Endothelial cell of hepatic sinusoid (primary cell): ENCODE measurements around the gene DUSP6.
"Not testable (repeated sequence)": the region's sequence is repeated elsewhere in the genome, so short reads cannot be mapped to it uniquely, and the experiment has no call there.

Experiments
- in situ Hi-C: cut with HindIII; loops from 2 replicates; pipeline ENCODE4 v1.10.0; 2017; ENCODE audit warnings: low sequenced_read_pairs

DUSP6 gene

GRCh38 chr12:89353188-89353822, 1.0 kb upstream of the DUSP6 start:
- in situ Hi-C loops = no loop called here

DNA sequence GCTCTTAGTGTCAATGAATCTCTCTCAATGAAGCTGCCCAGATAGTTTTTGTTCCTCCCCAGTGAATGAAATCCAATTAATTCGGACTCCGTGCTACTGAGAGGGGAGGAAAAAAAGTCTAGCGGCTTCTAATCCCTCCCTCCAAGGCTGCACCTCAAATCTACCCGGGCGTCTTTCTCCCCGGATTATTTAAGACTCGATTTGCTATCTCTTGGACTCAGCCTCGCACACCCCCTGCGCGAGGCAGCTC, 134 bp downstream of the DUSP6 start:
- in situ Hi-C loops = no loop called here

DNA sequence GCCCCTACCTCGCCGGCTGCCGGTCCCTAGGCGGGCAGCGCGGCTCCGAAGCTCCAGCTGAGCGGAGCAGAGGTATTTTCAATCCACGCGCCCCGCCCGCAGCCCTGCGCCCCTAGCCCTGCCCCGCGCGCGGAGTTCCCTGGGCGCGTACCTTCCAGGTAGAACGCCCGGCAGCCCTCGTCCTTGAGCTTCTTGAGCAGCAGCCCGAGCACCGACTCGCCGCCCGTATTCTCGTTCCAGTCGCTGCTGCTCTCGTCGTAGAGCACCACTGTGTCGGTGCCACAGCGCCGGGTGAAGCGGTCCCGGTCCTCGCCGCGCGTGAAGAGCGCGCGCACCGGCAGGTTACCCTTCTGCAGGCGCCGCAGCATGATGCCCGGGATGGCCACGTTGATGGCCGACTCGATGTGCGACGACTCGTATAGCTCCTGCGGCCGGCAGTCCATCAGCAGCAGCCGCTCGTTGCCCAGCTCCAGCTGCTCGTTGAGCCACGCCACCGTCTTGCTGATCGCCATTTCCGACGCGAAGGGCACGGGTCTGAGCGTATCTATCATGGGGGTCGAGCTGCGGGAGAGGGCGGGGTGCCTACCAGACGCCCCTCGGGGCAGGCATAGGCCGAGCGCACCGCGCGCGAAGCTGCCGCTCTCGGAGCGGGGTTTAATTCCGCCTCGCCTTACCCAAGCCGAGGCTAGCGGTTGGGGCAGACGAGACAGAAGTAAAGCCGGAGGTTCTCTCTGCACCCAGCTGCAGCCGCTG, 636 bp downstream of the DUSP6 start:
- in situ Hi-C loops = no loop called here

DNA sequence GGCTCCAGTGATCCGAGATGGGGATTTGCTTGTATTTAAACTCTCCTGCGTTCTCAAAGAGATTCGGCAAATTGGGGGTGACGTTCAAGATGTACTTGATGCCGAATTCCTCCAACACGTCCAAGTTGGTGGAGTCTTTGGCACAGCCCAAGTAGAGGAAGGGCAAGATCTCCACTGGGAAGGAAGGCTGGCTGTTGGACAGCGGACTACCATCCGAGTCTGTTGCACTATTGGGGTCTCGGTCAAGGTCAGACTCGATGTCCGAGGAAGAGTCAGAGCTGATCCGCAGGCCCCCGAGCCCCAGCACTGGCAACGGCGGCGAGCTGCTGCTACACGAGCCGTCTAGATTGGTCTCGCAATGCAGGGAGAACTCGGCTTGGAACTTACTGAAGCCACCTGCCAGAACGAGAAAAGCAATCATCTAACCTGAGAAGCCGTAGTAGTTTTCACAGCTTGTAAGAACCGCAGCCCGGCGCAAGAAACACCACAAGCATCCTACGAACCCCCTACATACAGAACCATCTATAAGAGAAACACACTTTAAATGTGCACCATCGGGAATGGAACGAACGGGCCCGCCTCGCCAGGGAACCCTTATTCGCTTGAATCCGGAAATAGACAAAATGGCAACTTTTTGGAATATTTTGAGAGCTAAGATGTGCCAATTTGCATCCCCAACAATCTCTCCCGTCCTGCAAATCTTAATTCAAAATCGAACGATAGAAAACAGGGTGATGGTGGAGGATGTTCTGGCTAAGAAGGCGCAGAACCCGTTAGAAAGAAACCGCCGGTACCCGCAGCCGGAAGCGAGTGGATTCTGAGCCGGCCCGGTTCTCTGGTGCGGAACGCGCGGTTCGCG, 1.4 kb downstream of the DUSP6 start:
- in situ Hi-C loops = no loop called here

GRCh38 chr12:89350260-89350629, 2.1 kb downstream of the DUSP6 start:
- in situ Hi-C loops = no loop called here

- in situ Hi-C loops = loop anchor here (5.0 kb wide), 1 partner anchor 303 kb away; no protein-coding TSS in a partner anchor
Measured at GRCh38 chr12:89349814-89350213, 2.5 kb downstream of the DUSP6 start.

- in situ Hi-C loops = loop anchor here (5.0 kb wide), 1 partner anchor 302 kb away; no protein-coding TSS in a partner anchor
Measured at GRCh38 chr12:89348894-89349699, 3.2 kb downstream of the DUSP6 start.

GRCh38 chr12:89347325-89347829, 4.9 kb downstream of the DUSP6 start:
- in situ Hi-C loops = loop anchor here (5.0 kb wide), 1 partner anchor 300 kb away; no protein-coding TSS in a partner anchor

GRCh38 chr12:89346741-89347324, 5.5 kb downstream of the DUSP6 start:
- in situ Hi-C loops = loop anchor here (5.0 kb wide), 1 partner anchor 300 kb away; no protein-coding TSS in a partner anchor

GRCh38 chr12:89345830-89346740, 6.2 kb downstream of the DUSP6 start:
- in situ Hi-C loops = loop anchor here (5.0 kb wide), 1 partner anchor 299 kb away; no protein-coding TSS in a partner anchor

DNA sequence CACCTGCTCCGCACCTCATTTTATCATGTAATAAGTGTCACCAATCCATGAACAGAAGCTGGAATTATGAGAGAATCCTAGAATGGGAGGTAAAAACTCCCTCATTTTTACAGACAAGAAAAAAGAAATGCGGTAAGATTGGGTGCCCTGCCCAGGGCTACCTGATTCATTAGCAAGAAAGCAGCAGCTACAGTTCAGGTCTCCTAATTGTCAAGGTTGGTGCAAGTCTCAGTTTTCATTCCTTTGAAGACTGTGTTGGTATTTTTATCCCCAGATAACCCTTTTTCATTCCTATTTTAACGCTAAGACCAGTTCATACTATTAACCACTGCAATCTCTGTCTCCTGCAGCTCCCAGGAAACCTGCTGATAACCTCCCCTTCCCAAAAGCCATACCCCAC, 6.9 kb downstream of the DUSP6 start:
- in situ Hi-C loops = loop anchor here (5.0 kb wide), 1 partner anchor 298 kb away; no protein-coding TSS in a partner anchor

GRCh38 chr12:89344862-89345202, 7.5 kb downstream of the DUSP6 start:
- in situ Hi-C loops = loop anchor here (5.0 kb wide), 1 partner anchor 298 kb away; no protein-coding TSS in a partner anchor

DNA sequence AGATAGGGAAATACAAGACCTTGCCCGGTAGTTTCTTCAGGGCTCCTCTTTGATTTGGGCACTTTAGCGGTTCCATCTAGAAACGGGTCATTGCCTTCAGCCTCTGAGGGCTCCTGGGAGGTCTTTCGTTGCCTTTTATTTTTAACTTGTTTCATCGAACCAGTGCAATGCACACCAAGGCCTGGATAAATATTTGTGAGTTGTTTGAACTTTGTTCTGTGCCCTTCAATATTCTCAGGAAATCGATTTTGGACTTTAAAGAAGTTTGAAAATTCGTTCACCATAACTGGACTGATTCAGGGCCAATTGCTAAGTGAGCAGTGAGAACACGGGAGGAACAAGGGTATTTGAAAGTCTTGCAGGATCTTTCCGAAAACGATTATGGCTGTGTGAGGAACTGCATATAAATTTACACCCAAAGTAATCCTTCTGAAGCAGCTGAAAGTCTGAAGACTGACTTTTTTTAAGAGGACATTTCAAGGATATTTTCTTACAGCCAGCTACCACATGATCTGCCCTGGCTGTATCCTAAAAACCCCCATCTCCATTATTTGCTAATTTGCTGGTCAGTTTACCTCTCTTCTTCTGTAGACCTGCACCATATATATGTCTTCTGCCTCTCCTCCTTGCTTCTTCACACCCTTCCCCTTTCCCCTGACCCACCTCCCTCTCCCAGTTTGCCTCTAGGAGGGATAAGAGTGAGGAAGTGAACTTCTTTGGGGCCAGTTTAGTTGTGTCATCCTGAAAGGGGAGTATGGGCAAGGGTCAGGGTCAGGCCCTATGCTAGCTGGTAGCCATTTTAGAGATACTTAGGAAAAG, 8.0 kb downstream of the DUSP6 start:
- in situ Hi-C loops = no loop called here

DNA sequence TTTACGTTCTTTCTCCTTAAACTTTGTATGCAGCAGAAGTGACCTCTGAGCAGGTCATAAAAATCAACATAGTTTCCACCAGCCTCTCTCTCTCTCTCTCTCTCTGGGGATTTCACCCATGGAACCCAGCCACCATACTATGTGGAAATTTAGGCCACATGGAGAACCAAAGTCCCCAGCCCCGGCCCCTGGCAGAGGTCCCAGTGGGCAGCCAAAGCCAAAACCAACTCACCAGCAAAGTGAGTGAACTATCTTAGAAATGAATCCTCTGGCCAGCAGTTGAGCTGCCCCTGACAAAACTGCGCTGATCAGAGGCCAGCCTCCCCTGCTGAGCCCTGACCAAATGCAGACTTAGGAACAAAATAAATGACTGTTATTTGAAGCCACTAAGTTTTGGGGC, 9.2 kb downstream of the DUSP6 start:
- in situ Hi-C loops = no loop called here

DNA sequence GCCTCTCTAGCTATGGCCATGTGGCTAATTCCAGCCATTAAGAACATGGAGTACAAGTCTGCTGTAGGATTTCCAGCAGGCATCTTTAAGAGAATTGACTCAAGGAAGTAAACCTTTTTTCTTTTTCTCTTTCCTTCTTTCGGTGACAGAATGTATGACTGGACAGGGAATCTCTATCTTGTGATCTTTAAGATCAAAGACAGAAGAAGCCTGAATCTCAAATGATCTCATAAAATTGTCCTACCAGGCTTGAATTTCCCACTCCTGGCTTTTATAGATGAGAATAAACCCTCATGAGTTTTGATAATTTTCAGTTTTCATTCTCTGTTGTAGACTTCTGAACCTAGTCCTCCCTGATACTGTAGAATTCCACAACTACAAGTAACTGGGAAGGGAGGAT, 11.4 kb downstream of the DUSP6 start:
- in situ Hi-C loops = no loop called here

- in situ Hi-C loops = no loop called here
Measured at GRCh38 chr12:89339526-89339925, 12.8 kb downstream of the DUSP6 start.

- in situ Hi-C loops = not testable (repeated sequence)
Measured at GRCh38 chr12:89337136-89337535, 15.2 kb downstream of the DUSP6 start.
